ENCODE measurements around the gene ALG12. TPM values are rescaled to one million over a fixed set of nuclear protein-coding genes. Genes with fewer than 3 reads are reported as not detected.

Gene ALG12
- total RNA-seq, 1 experiment from 2014 or later: 18.6 TPM

- POLR2A ChIA-PET (ENCODE audit: low non-redundant PET): interaction anchor here (0.5 kb wide), 1 partner anchor 141 kb away, joined by 7 read pairs; no protein-coding TSS in a partner anchor
- no peak for TF ChIP-seq EZH2 (IDR thresholded peaks at IDR 0.05; ENCODE audit: borderline replicate concordance, low read depth, low read length, poor library complexity, severe bottlenecking)
- TF ChIP-seq CTCF (conservative IDR thresholded peaks at IDR 0.05; ENCODE audit: low read depth, low read length): no peak
- Histone ChIP-seq H3K9me3 (ENCODE audit: low read depth, low read length, poor library complexity, severe bottlenecking) (peaks cover 26% of the 10 kb centered on the region), H3K27me3 (replicated peaks; ENCODE audit: insufficient read depth, low read depth, low read length, poor library complexity) (no peaks in the 10 kb centered on the region), H3K36me3 (ENCODE audit: insufficient read depth, low read length, poor library complexity, severe bottlenecking) (no peaks in the 10 kb centered on the region), H3K4me1 (ENCODE audit: insufficient read depth, low read length, poor library complexity, severe bottlenecking) (no peaks in the 10 kb centered on the region), H3K27ac (ENCODE audit: low read depth, low read length, poor library complexity, severe bottlenecking) (no peak overlapping the region), H3K4me3 (ENCODE audit: low read depth, low read length, poor library complexity, severe bottlenecking) (no peak overlapping the region)
- no TSS peak for BruUV-seq (replicated peaks)
- CTCF ChIA-PET: no interaction called here
- intact Hi-C loops (cut with micrococcal nuclease; ENCODE audit: unreplicated experiment): no loop called here
- DNase-seq (ENCODE audit: low spot score): no peak
Measured at GRCh38 chr22:49869845-49870712, 48.2 kb downstream of the ALG12 start.

GRCh38 chr22:49869086-49869830 lies 49.0 kb downstream of the ALG12 start:
- Histone ChIP-seq H3K27me3 (replicated peaks; ENCODE audit: insufficient read depth, low read depth, low read length, poor library complexity) (no peaks in the 10 kb centered on the region), H3K36me3 (ENCODE audit: insufficient read depth, low read length, poor library complexity, severe bottlenecking) (no peaks in the 10 kb centered on the region), H3K4me1 (ENCODE audit: insufficient read depth, low read length, poor library complexity, severe bottlenecking) (no peaks in the 10 kb centered on the region), H3K4me3 (ENCODE audit: low read depth, low read length, poor library complexity, severe bottlenecking) (no peak overlapping the region), H3K9me3 (ENCODE audit: low read depth, low read length, poor library complexity, severe bottlenecking) (peaks cover 26% of the 10 kb centered on the region), H3K27ac (ENCODE audit: low read depth, low read length, poor library complexity, severe bottlenecking) (no peak overlapping the region)
- no TSS peak for BruUV-seq (replicated peaks)
- no peak for DNase-seq (ENCODE audit: low spot score)
- intact Hi-C loops (cut with micrococcal nuclease; ENCODE audit: unreplicated experiment): no loop called here
- ChIA-PET POLR2A (ENCODE audit: low non-redundant PET) (no interaction called here), CTCF (no interaction called here)
- no peak for TF ChIP-seq EZH2 (IDR thresholded peaks at IDR 0.05; ENCODE audit: borderline replicate concordance, low read depth, low read length, poor library complexity, severe bottlenecking)
- TF ChIP-seq CTCF (conservative IDR thresholded peaks at IDR 0.05; ENCODE audit: low read depth, low read length): no peak

GRCh38 chr22:49867303-49868265 lies 50.7 kb downstream of the ALG12 start:
- no peaks in the 10 kb centered on the region for H3K36me3 ChIP-seq (ENCODE audit: insufficient read depth, low read length, poor library complexity, severe bottlenecking)
- intact Hi-C loops (cut with micrococcal nuclease; ENCODE audit: unreplicated experiment): no loop called here
- ChIA-PET CTCF (no interaction called here), POLR2A (ENCODE audit: low non-redundant PET) (no interaction called here)
- no peak overlapping the region for H3K4me3 ChIP-seq (ENCODE audit: low read depth, low read length, poor library complexity, severe bottlenecking)
- no peak overlapping the region for H3K27ac ChIP-seq (ENCODE audit: low read depth, low read length, poor library complexity, severe bottlenecking)
- H3K27me3 ChIP-seq (replicated peaks; ENCODE audit: insufficient read depth, low read depth, low read length, poor library complexity): no peaks in the 10 kb centered on the region
- DNase-seq (ENCODE audit: low spot score): no peak
- TF ChIP-seq CTCF (conservative IDR thresholded peaks at IDR 0.05; ENCODE audit: low read depth, low read length) (no peak), EZH2 (IDR thresholded peaks at IDR 0.05; ENCODE audit: borderline replicate concordance, low read depth, low read length, poor library complexity, severe bottlenecking) (no peak)
- H3K9me3 ChIP-seq (ENCODE audit: low read depth, low read length, poor library complexity, severe bottlenecking): peaks cover 26% of the 10 kb centered on the region
- BruUV-seq (replicated peaks): no TSS peak
- H3K4me1 ChIP-seq (ENCODE audit: insufficient read depth, low read length, poor library complexity, severe bottlenecking): no peaks in the 10 kb centered on the region
